Stimulated activated CD4-positive, alpha-beta T cell treated with anti-CD3 and anti-CD28 coated beads, TNF-alpha, amount 100 ng/mL, for 1 hour (primary cell): ENCODE results near the gene LUZP2.

Source experiments
- DNase-seq, 3 donors: peaks; one replicate each; pipeline ENCODE4 v3.0.0-alpha.2; 2020; ENCODE audit warnings: low read depth in 3 of 3, low spot score in 1 of 3

Gene LUZP2

GRCh38 chr11:24708616-24709015 lies 211.8 kb downstream of the LUZP2 start:
- no peak for DNase-seq

DNA sequence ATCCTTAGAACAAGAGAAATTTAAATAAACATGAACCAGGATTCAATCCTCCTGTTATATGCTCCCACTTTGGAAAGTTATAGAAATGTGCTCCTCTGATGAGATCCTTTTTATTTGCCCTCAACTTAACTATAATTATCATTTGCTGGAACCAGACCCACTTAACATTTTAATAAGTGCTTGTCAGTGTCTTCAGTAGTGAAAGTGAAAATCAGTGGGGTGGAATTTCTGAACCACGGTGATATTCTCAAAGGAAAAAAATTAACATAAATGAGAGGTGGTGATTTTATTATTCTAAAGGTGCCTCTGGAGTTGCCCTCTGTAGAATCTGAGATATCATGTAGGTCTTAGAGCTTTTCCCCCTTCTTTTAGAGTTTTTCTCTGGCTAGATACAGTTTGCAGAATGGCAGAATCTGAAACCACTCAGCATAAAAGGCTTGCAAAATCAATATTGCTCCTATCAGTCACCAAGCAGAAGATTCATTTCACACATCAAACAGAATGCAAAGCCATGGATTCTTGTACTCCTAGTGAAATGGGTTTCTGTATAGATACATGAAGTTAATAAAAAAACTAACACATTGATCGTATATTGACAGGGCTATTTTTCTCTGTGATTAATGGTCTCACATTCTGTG lies 213.2 kb downstream of the LUZP2 start:
- no peak for DNase-seq

GRCh38 chr11:24714601-24715000 lies 217.7 kb downstream of the LUZP2 start:
- DNase-seq: no peak

DNA sequence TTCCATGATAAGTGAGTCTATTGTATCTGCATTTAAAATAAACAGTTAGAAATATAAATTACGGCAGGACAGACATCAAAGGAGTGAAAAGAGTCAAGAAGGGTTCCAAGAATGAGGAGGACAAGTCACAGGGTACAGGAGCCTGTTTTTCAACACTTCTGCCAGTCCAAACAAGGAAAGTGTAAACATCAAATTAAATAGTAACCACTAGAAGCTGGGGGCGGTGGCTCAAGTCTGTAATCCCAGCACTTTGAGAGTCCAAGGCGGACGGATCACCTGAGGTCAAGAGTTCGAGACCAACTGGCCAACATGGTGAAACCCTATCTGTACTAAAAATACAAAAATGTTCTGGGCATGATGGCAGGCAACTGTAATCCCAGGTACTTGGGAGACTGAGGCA lies 219.6 kb downstream of the LUZP2 start:
- no peak for DNase-seq

DNA sequence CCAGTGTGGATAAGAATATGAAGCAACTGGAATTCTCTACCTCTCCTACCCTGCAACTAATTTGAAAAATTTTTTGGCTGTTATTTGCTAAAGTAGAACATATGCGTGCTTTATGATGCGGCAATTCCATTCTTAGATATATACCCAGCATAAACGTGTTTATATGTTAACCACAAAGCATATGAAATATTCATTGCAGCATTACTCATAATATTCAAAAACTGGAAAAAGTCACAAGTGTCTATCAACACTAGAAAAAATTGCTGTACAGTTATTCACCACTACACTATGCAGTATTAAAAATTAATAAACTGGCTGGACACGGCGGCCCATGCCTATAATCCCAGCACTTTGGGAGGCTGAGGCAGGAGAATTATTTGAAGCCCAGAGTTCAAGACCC lies 226.4 kb downstream of the LUZP2 start:
- no peak for DNase-seq

- DNase-seq: no peak
Observed at GRCh38 chr11:24731554-24731953, 234.7 kb downstream of the LUZP2 start.

GRCh38 chr11:24734742-24735237 lies 237.9 kb downstream of the LUZP2 start:
- no peak for DNase-seq

GRCh38 chr11:24738972-24739371 lies 242.1 kb downstream of the LUZP2 start:
- no peak for DNase-seq

DNA sequence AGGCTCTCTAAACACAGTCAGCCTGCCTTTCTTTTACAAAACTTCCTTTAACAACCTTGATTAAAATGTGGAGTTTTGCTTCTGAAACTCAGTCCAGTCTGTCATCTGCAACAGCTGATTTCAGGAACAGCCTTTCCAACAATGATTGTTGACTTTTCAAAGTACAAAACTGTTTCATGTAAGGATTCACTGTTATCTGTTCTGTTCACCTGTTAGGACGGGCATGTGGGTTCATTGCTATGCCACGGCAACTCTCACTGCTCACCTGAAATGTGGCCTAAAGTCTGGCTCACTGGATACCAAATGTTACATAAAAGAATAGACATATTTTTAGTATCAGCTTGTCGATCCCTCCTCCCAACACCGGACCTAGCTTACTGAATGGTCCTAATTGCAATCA lies 242.8 kb downstream of the LUZP2 start:
- DNase-seq: no peak

DNA sequence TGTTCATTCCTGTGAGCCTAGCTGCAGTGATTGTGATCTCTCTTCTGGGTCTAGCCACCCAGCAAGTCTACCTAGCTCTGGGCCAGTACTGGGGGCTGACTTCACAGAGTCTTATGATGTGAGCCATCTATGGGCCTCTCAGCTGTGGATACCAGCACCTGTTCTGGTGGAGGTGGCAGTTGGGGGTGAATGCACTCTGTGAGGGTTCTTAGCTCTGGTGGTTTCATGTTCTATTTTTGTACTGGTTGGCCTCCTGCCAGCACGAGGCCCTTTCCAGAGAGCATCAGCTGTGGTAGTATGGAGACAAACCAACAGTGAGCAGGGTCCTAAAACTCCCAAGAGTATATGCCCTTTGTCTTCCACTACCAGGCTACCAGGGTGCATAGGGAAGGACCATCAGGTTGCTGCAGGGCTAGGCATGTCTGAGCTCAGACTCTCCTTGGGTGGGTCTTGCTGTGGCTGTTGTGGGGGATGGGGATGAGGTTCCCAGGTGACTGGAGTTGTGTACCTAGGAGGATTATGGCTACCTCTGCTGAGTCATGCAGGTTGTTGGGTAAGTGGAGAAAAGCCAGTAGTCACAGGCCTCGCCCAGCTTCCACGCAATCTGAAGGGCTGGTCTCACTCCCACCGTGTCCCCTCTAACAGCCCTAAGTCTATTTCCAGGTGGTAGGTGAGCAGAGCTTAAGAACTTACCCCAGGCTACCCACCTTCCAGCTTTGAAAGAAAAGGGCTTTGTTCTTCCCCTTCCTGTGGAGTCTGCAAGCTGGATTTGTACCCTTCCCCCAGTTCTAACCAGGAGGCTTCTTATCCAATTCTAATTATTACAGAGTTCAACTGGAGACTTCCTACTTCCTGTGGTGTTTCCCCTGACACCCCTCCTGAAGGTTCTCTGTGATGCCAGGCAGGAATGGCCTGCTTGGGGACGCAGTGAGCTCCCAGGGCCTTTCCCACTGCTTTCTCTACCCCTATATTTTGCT lies 250.7 kb downstream of the LUZP2 start:
- no peak for DNase-seq

GRCh38 chr11:24748261-24748660 lies 251.4 kb downstream of the LUZP2 start:
- DNase-seq: no peak

DNA sequence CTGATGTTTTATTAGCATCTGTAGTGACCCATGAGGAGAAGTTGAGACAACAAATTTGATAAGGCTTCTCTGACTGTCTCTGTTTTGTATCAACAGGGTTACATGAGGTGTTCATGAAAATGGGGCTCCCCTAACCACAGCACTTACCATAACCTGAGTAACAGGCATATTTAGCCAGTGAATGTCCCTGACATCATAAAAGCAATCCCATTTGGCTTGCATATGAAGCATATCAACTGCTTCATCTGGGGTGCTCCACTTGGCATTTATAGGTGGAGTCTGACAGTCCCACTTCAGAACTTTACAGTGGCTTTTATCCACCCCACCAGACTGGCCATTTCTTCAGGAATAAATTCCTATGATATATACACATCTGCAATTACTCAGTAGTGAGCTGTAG lies 257.6 kb downstream of the LUZP2 start:
- no peak for DNase-seq

DNA sequence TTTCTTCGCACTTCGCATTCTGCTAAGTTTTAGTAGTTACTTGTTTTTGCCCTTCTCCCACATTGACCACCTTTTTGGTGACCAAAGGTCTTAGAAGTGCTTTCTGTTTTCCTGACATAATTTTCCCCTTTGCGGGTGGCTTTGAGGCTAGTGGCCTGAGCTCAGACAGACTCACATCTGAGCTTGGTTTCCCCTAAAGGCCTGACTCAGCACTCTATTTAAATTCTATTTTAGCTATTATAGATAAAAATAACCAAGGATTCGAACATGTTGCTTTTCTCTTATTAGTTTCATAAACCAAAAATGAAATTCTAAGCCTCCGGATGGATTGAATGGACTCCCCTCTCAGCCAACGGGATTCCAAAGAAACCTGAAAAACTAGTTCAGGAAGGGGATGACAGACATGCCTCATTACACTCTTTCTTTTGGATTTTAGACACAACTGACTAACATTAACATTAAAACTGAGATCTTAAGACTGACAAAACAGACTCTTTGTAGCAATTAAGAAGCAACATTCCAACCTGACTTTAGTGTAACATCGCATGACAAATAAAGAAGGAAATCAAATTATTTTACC lies 258.5 kb downstream of the LUZP2 start:
- DNase-seq: no peak

DNA sequence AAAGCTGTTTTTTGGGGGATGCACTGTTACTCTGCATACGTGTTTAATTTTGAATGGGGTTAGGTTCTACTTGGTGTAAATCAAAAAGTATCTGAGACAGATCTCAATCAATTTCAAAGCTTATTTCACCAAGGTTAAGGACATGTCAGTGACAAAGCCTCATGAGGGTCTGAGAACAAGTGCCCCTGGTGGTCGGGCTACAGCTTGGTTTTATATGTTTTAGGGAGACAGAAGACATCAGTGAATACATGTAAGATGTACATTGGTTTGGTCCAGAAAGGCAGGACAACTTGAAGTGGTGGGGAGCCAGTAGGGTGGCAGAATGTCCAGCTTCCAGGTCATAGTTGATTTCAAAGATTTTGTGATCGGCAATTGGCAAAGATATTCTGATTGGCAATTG lies 262.9 kb downstream of the LUZP2 start:
- no peak for DNase-seq

- no peak for DNase-seq
Observed at GRCh38 chr11:24760681-24761080, 263.8 kb downstream of the LUZP2 start.

- DNase-seq: no peak
Observed at GRCh38 chr11:24762076-24762475, 265.2 kb downstream of the LUZP2 start.

GRCh38 chr11:24767411-24767810 lies 270.6 kb downstream of the LUZP2 start:
- no peak for DNase-seq

DNA sequence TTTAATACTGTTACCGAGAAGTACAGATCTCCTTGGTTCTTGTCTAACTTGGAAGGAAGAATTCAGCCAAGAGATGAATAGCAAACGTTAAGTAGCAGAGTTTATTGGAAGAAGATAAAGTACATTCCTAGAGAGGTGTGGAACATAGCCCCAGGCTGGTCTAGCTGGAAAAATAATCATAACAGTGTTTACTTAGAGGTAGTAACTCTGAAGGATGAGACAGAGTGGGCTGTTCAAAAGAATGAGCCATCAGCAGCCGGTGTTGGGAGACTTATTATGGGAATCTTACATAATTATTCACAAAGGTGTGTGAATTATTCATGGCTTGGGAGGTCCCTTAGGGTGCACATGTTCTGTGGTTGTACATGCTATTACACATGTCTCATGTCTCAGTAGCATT lies 276.5 kb downstream of the LUZP2 start:
- no peak for DNase-seq

DNA sequence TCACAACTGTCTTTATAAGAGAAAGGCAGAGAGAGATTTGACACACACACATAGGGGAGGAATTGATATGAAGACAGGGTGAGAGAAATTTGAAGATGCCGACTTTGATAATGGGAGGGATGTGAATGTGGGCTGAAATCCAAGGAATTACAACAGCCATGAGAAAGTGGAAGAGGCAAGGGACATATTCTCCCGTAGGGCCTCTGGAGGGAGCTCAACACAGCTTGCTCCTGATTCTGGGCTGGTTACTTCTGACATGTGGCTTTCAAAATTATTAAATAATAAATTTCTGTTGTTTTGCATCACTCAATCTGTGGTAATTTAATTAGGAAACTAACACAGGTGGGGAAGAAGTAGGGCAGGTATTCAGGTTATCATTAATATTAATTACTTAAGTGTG lies 282.9 kb downstream of the LUZP2 start:
- no peak for DNase-seq

- DNase-seq: no peak
Observed at GRCh38 chr11:24781288-24781687, 284.4 kb downstream of the LUZP2 start.

- no peak for DNase-seq
Observed at GRCh38 chr11:24793479-24793878, 296.6 kb downstream of the LUZP2 start.

GRCh38 chr11:24794064-24794463 lies 297.2 kb downstream of the LUZP2 start:
- no peak for DNase-seq
